ENCODE measurements around the gene SETBP1. TPM values are rescaled to one million over a fixed set of nuclear protein-coding genes. Genes with fewer than 3 reads are reported as not detected.
A peak's percentile ranks its signal among the peaks of the same experiment; 100 is the strongest.

Gene SETBP1
- total and polyA plus RNA-seq, 5 donors, result 2.0 to 24.1 (median 16.4) TPM

- Histone ChIP-seq H3K27me3 (ENCODE audit: control insufficient read depth, insufficient read depth) (no peaks in the 10 kb centered on the region), H3K27ac (ENCODE audit: low read length) (no peak overlapping the region), H3K4me3 (ENCODE audit: low read length) (no peak overlapping the region), H3K9me3 (ENCODE audit: control insufficient read depth, low read length) (no peaks in the 10 kb centered on the region), H3K4me1 (ENCODE audit: control insufficient read depth, insufficient read depth, low read length) (peaks cover 4% of the 10 kb centered on the region)
- ATAC-seq (no peak), DNase-seq (no peak)
- WGBS, result 56% methylated on average over 1 of the region's 1 CpG
- intact Hi-C loops (cut with DNase I), result loop anchor here in 1 of 4 donors (10.0 kb wide), 1 partner anchor 151 kb away; no protein-coding TSS in a partner anchor
These were observed 175.5 kb downstream of the SETBP1 start for GRCh38 chr18:44856157-44856556.

- ATAC-seq, result peak in 1 of 2 donors; percentile 33
- H3K4me3 ChIP-seq (ENCODE audit: low read length), result no peak overlapping the region
- intact Hi-C loops (cut with DNase I), result loop anchor here in 1 of 4 donors (10.0 kb wide), 1 partner anchor 152 kb away; no protein-coding TSS in a partner anchor
- no peak for DNase-seq
- peaks cover 3% of the 10 kb centered on the region for H3K4me1 ChIP-seq (ENCODE audit: control insufficient read depth, insufficient read depth, low read length)
- 80% methylated on average over 2 of the region's 2 CpGs for WGBS
- H3K27ac ChIP-seq (ENCODE audit: low read length), result no peak overlapping the region
- H3K9me3 ChIP-seq (ENCODE audit: control insufficient read depth, low read length), result no peaks in the 10 kb centered on the region
- no peaks in the 10 kb centered on the region for H3K27me3 ChIP-seq (ENCODE audit: control insufficient read depth, insufficient read depth)
These were observed 176.4 kb downstream of the SETBP1 start for GRCh38 chr18:44857081-44857480.

GRCh38 chr18:44857744-44858491 lies 177.2 kb downstream of the SETBP1 start:
- Histone ChIP-seq H3K27ac (ENCODE audit: low read length) (no peak overlapping the region), H3K9me3 (ENCODE audit: control insufficient read depth, low read length) (no peaks in the 10 kb centered on the region), H3K4me3 (ENCODE audit: low read length) (no peak overlapping the region), H3K4me1 (ENCODE audit: control insufficient read depth, insufficient read depth, low read length) (peaks cover 2% of the 10 kb centered on the region), H3K27me3 (ENCODE audit: control insufficient read depth, insufficient read depth) (no peaks in the 10 kb centered on the region)
- no peak for DNase-seq
- no peak for ATAC-seq
- 67% methylated on average over 5 of the region's 5 CpGs for WGBS
- intact Hi-C loops (cut with DNase I), result loop anchor here in 1 of 4 donors (10.0 kb wide), 1 partner anchor 153 kb away; no protein-coding TSS in a partner anchor

DNA sequence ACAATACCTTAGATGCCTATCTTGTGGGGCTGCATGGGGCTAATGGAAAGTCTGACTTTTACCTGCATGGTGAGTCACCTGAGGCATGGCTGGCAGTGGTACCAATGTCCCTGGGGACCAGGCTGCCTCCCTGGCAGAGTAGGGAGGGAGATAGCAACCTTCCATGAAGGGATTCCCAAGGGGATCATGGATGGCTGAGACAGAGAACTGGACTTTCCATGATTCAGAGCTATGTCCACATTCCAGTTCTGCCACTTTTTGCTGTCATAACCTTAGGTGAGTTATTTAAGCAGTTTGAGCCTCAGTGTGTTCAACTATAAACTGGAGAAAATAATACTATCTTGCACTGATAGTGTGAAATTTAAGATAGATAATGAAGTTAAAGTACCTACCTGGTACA lies 178.6 kb downstream of the SETBP1 start:
- DNase-seq (no peak), ATAC-seq (no peak)
- Histone ChIP-seq H3K27me3 (ENCODE audit: control insufficient read depth, insufficient read depth) (no peaks in the 10 kb centered on the region), H3K4me3 (ENCODE audit: low read length) (no peak overlapping the region), H3K27ac (ENCODE audit: low read length) (no peak overlapping the region), H3K9me3 (ENCODE audit: control insufficient read depth, low read length) (no peaks in the 10 kb centered on the region), H3K4me1 (ENCODE audit: control insufficient read depth, insufficient read depth, low read length) (no peaks in the 10 kb centered on the region)
- intact Hi-C loops (cut with DNase I), result loop anchor here in 1 of 4 donors (10.0 kb wide), 1 partner anchor 154 kb away; no protein-coding TSS in a partner anchor

DNA sequence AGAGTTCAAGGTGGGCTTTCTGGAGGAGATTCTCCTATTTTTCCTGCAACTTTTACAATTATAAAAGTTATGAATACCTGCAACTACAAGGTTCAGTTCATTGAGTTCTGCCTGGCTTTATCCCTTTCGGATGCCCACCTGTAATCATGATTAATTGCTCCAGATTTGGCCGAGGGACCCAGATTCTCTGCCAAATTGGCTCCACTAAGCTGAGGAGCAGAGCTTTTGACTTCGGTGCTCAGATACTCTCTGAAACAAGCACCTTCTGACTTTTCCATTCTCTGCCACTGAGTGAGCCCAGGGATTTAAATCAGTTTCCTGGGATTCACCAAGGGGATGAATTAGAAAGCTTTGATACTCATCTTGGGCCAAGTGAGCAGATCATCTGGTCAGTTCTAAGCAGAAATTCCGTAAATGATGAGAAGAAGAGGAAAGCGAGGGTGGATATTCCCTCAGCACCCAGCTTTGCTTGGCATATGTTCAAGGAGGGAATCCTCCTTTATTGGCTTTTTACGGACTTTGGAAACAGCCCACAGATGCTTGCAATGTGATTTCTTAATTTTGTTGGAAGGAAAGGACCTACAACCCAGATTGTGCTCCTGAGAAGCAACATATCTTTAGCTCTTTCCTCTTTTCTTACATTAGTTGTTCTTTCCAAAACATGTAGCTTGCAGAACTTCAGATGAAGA lies 179.2 kb downstream of the SETBP1 start:
- Histone ChIP-seq H3K27ac (ENCODE audit: low read length) (no peak overlapping the region), H3K4me3 (ENCODE audit: low read length) (no peak overlapping the region), H3K4me1 (ENCODE audit: control insufficient read depth, insufficient read depth, low read length) (no peaks in the 10 kb centered on the region), H3K27me3 (ENCODE audit: control insufficient read depth, insufficient read depth) (no peaks in the 10 kb centered on the region), H3K9me3 (ENCODE audit: control insufficient read depth, low read length) (no peaks in the 10 kb centered on the region)
- intact Hi-C loops (cut with DNase I), result loop anchor here in 1 of 4 donors (10.0 kb wide), 1 partner anchor 155 kb away; no protein-coding TSS in a partner anchor
- 55% methylated on average over 6 of the region's 6 CpGs for WGBS
- ATAC-seq, result no peak
- DNase-seq, result no peak

GRCh38 chr18:44862112-44862511 lies 181.4 kb downstream of the SETBP1 start:
- intact Hi-C loops (cut with DNase I), result no loop called here
- H3K27me3 ChIP-seq (ENCODE audit: control insufficient read depth, insufficient read depth), result no peaks in the 10 kb centered on the region
- WGBS, result 97% methylated on average over 3 of the region's 3 CpGs
- no peak for ATAC-seq
- H3K4me3 ChIP-seq (ENCODE audit: low read length), result no peak overlapping the region
- no peak for DNase-seq
- no peaks in the 10 kb centered on the region for H3K4me1 ChIP-seq (ENCODE audit: control insufficient read depth, insufficient read depth, low read length)
- H3K27ac ChIP-seq (ENCODE audit: low read length), result no peak overlapping the region
- H3K9me3 ChIP-seq (ENCODE audit: control insufficient read depth, low read length), result no peaks in the 10 kb centered on the region

DNA sequence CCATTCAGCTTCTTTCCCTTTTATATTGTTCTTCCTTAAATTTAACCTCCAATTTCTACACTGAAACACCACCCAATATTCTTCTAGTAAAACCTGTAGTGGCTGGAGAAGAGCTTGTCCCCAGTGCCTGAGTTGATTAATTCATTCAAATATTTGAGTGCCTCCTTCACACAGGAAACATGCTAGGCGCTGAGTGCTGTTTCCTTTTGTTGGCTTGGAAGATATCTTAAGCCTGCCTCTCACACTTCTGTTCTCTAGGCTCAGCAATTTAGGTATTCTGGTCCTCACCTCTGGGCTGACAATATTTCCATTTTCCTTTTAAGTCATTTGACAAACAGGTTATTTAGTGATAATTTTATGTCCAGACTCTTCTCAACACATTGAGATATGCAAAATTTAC lies 185.4 kb downstream of the SETBP1 start:
- H3K27ac ChIP-seq (ENCODE audit: low read length), result no peak overlapping the region
- no peaks in the 10 kb centered on the region for H3K9me3 ChIP-seq (ENCODE audit: control insufficient read depth, low read length)
- H3K4me1 ChIP-seq (ENCODE audit: control insufficient read depth, insufficient read depth, low read length), result no peaks in the 10 kb centered on the region
- H3K4me3 ChIP-seq (ENCODE audit: low read length), result no peak overlapping the region
- WGBS, result 75% methylated on average over 1 of the region's 1 CpG
- no peak for DNase-seq
- H3K27me3 ChIP-seq (ENCODE audit: control insufficient read depth, insufficient read depth), result no peaks in the 10 kb centered on the region
- ATAC-seq, result no peak
- intact Hi-C loops (cut with DNase I), result no loop called here

GRCh38 chr18:44869533-44869932 lies 188.8 kb downstream of the SETBP1 start:
- H3K4me1 ChIP-seq (ENCODE audit: control insufficient read depth, insufficient read depth, low read length), result no peaks in the 10 kb centered on the region
- intact Hi-C loops (cut with DNase I), result no loop called here
- H3K27ac ChIP-seq (ENCODE audit: low read length), result no peak overlapping the region
- no peak overlapping the region for H3K4me3 ChIP-seq (ENCODE audit: low read length)
- no peak for ATAC-seq
- H3K27me3 ChIP-seq (ENCODE audit: control insufficient read depth, insufficient read depth), result no peaks in the 10 kb centered on the region
- no peak for DNase-seq
- no peaks in the 10 kb centered on the region for H3K9me3 ChIP-seq (ENCODE audit: control insufficient read depth, low read length)
- WGBS, result 61% methylated on average over 4 of the region's 4 CpGs

GRCh38 chr18:44870631-44871502 lies 190.2 kb downstream of the SETBP1 start:
- Histone ChIP-seq H3K27ac (ENCODE audit: low read length) (no peak overlapping the region), H3K27me3 (ENCODE audit: control insufficient read depth, insufficient read depth) (no peaks in the 10 kb centered on the region), H3K4me1 (ENCODE audit: control insufficient read depth, insufficient read depth, low read length) (no peaks in the 10 kb centered on the region), H3K9me3 (ENCODE audit: control insufficient read depth, low read length) (no peaks in the 10 kb centered on the region), H3K4me3 (ENCODE audit: low read length) (no peak overlapping the region)
- WGBS, result 92% methylated on average over 11 of the region's 11 CpGs
- ATAC-seq, result no peak
- DNase-seq, result no peak
- intact Hi-C loops (cut with DNase I), result no loop called here

- H3K27ac ChIP-seq (ENCODE audit: low read length), result no peak overlapping the region
- H3K27me3 ChIP-seq (ENCODE audit: control insufficient read depth, insufficient read depth), result no peaks in the 10 kb centered on the region
- no peak for DNase-seq
- intact Hi-C loops (cut with DNase I), result no loop called here
- H3K9me3 ChIP-seq (ENCODE audit: control insufficient read depth, low read length), result no peaks in the 10 kb centered on the region
- ATAC-seq, result no peak
- H3K4me1 ChIP-seq (ENCODE audit: control insufficient read depth, insufficient read depth, low read length), result no peaks in the 10 kb centered on the region
- no peak overlapping the region for H3K4me3 ChIP-seq (ENCODE audit: low read length)
- WGBS, result 85% methylated on average over 3 of the region's 3 CpGs
These were observed 191.1 kb downstream of the SETBP1 start for GRCh38 chr18:44871771-44872170.

Data from right cardiac atrium (tissue), 5 donors.